ENCODE results near the gene GSK3B. TPM values are rescaled to one million over a fixed set of nuclear protein-coding genes. Genes with fewer than 3 reads are reported as not detected.

Gene GSK3B
- polyA plus RNA-seq, 1 experiment, result 43.4 TPM

DNA sequence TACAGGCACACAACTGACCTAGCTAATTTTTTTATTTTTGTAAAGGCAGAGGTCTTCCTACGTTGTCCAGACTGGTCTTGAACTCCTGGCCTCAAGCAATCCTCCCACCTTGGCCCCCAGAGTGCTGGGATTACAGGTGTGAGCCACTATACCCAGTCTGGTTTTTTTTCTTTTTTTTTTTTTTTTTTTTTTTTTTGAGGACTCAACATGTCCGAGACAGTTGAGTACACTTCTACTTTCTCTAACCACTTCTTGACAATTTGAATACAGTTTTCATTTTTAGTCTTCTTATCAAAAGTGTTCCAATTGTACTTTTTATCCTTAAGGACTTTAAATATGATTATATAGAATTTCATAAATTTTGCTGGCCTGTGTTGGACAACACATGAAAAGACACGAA lies 7.4 kb upstream of the GSK3B start:
- CTCF ChIA-PET, result no interaction called here
- POLR2A ChIA-PET, result interaction anchor here (0.6 kb wide), 1 partner anchor 349 kb away, joined by 7 read pairs; no protein-coding TSS in a partner anchor
- Histone ChIP-seq H3K4me3 (ENCODE audit: low read depth, low read length) (no peak overlapping the region), H3K27me3 (ENCODE audit: control insufficient read depth, insufficient read depth, low read length) (no peaks in the 10 kb centered on the region), H3K9me3 (ENCODE audit: control insufficient read depth, insufficient read depth, low read length) (no peaks in the 10 kb centered on the region), H3K27ac (ENCODE audit: low read depth, low read length) (no peak overlapping the region)
- no peak for DNase-seq (ENCODE audit: low read depth, low spot score)
- TF ChIP-seq, protein P1, sequence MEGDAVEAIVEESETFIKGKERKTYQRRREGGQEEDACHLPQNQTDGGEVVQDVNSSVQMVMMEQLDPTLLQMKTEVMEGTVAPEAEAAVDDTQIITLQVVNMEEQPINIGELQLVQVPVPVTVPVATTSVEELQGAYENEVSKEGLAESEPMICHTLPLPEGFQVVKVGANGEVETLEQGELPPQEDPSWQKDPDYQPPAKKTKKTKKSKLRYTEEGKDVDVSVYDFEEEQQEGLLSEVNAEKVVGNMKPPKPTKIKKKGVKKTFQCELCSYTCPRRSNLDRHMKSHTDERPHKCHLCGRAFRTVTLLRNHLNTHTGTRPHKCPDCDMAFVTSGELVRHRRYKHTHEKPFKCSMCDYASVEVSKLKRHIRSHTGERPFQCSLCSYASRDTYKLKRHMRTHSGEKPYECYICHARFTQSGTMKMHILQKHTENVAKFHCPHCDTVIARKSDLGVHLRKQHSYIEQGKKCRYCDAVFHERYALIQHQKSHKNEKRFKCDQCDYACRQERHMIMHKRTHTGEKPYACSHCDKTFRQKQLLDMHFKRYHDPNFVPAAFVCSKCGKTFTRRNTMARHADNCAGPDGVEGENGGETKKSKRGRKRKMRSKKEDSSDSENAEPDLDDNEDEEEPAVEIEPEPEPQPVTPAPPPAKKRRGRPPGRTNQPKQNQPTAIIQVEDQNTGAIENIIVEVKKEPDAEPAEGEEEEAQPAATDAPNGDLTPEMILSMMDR (IDR thresholded peaks at IDR 0.05; ENCODE audit: low read depth, low read length), result no peak

GRCh38 chr3:120100711-120101110 lies 6.5 kb upstream of the GSK3B start:
- POLR2A ChIA-PET, result no interaction called here

DNA sequence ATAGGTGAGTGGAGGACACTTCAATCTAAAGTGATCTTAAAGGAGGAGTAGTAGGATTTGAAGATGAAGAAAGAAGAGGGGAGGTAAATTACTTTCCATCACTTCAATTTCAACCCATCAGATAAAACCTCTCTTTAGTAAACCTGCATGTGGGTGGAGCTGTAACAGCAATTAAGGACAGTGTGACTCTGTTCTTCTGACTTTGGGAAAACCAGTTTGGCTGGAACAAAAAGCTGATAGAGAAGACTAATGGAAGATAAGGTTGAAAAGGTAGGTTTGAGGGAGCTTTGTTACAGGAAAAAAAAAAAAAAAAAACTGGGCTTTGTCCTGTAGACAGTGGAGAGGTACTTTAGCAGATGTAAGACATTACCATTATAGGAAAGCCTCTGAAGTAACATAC lies 4.5 kb upstream of the GSK3B start:
- H3K4me3 ChIP-seq (ENCODE audit: low read depth, low read length), result no peak overlapping the region
- DNase-seq (ENCODE audit: low read depth, low spot score), result no peak
- no peaks in the 10 kb centered on the region for H3K9me3 ChIP-seq (ENCODE audit: control insufficient read depth, insufficient read depth, low read length)
- no peaks in the 10 kb centered on the region for H3K27me3 ChIP-seq (ENCODE audit: control insufficient read depth, insufficient read depth, low read length)
- H3K27ac ChIP-seq (ENCODE audit: low read depth, low read length), result no peak overlapping the region
- POLR2A ChIA-PET, result no interaction called here
- TF ChIP-seq, protein P1 (IDR thresholded peaks at IDR 0.05; ENCODE audit: low read depth, low read length), result no peak
- CTCF ChIA-PET, result no interaction called here

More at GRCh38 chr3:120100711-120101110, 6.5 kb upstream of the GSK3B start:
- no peaks in the 10 kb centered on the region for H3K9me3 ChIP-seq (ENCODE audit: control insufficient read depth, insufficient read depth, low read length)
- TF ChIP-seq, protein P1 (IDR thresholded peaks at IDR 0.05; ENCODE audit: low read depth, low read length), result no peak
- no peak for DNase-seq (ENCODE audit: low read depth, low spot score)
- no peak overlapping the region for H3K27ac ChIP-seq (ENCODE audit: low read depth, low read length)
- H3K27me3 ChIP-seq (ENCODE audit: control insufficient read depth, insufficient read depth, low read length), result no peaks in the 10 kb centered on the region
- CTCF ChIA-PET, result interaction anchor here (0.5 to 0.8 kb wide), 2 partner anchors 15 to 165 kb away, joined by 3 to 4 read pairs; no protein-coding TSS in a partner anchor
- no peak overlapping the region for H3K4me3 ChIP-seq (ENCODE audit: low read depth, low read length)

DNA sequence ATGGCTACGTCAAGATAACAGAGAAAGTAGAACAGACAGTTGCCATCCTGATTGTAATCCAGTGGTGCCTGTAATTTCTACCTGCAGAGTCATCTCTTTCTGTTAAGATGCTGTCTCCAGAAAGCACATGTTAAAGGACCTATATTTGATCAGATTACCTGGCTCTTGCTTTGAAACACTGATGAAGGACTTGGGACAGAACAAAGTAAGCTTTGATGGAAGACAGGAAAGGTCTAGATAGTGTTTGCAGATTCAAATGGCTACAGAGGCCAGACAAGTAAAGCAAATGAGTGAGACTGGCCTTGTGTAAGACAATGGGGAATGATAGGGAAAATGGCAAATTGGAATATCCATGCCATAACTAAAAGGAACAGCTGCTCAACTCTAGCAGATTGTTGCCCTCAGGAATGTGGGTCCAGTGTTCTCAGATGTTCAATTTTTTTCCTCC lies 1.8 kb upstream of the GSK3B start:
- TF ChIP-seq, protein P1 (IDR thresholded peaks at IDR 0.05; ENCODE audit: low read depth, low read length), result no peak
- Histone ChIP-seq H3K27ac (ENCODE audit: low read depth, low read length) (peak overlapping the region; percentile 100), H3K9me3 (ENCODE audit: control insufficient read depth, insufficient read depth, low read length) (no peaks in the 10 kb centered on the region), H3K27me3 (ENCODE audit: control insufficient read depth, insufficient read depth, low read length) (no peaks in the 10 kb centered on the region), H3K4me3 (ENCODE audit: low read depth, low read length) (peak overlapping the region; percentile 79)
- CTCF ChIA-PET, result interaction anchor here (1.5 kb wide), 1 partner anchor 204 kb away, joined by 10 read pairs; no protein-coding TSS in a partner anchor
- DNase-seq (ENCODE audit: low read depth, low spot score), result no peak
- POLR2A ChIA-PET, result interaction anchor here (0.5 to 1.8 kb wide), 21 partner anchors 18 to 523 kb away, joined by 3 to 25 read pairs (median 6); partner anchors contain the start of gene LRRC58

GRCh38 chr3:120095226-120095978 lies 1.2 kb upstream of the GSK3B start:
- DNase-seq (ENCODE audit: low read depth, low spot score), result peak; percentile 74
- ChIA-PET POLR2A (interaction anchor here (0.5 to 1.8 kb wide), 25 partner anchors 15 to 690 kb away, joined by 3 to 25 read pairs (median 5); partner anchors contain the start of gene LRRC58), CTCF (interaction anchor here (1.5 kb wide), 1 partner anchor 203 kb away, joined by 10 read pairs; no protein-coding TSS in a partner anchor)
- Histone ChIP-seq H3K4me3 (ENCODE audit: low read depth, low read length) (peak overlapping the region; percentile 79), H3K27ac (ENCODE audit: low read depth, low read length) (peak overlapping the region; percentile 100), H3K27me3 (ENCODE audit: control insufficient read depth, insufficient read depth, low read length) (no peaks in the 10 kb centered on the region), H3K9me3 (ENCODE audit: control insufficient read depth, insufficient read depth, low read length) (no peaks in the 10 kb centered on the region)
- TF ChIP-seq, protein P1 (IDR thresholded peaks at IDR 0.05; ENCODE audit: low read depth, low read length), result no peak

Data from AG04450 (cell line).